Measurements from ENCODE around the gene DERA. TPM values are rescaled to one million over a fixed set of nuclear protein-coding genes. Genes with fewer than 3 reads are reported as not detected.

Gene DERA
- total RNA-seq, 2 experiments from 2014 or later: 24.5 to 28.3 TPM

DNA sequence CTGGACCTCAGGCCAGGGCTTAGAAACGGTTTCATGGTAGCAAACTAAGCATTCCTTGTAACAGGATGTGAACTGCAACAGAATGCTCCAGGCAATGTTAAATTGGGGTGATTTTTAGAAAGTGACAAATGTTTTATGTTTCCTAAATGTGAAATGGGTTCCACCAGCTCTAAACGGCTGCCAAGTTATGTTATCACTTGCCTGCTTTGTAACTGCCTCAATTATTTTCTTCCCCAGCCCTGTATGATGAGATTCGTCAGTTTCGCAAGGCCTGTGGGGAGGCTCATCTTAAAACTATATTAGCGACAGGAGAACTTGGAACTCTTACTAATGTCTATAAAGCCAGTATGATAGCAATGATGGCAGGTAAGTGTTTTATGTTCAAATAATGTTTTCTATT is 70.9 kb downstream of the DERA start:
- intact Hi-C loops (cut with micrococcal nuclease): no loop called here
- Mint-ChIP-seq H3K4me3 (no peak overlapping the region), H3K9me3 (no peaks in the 10 kb centered on the region), H3K4me1 (ENCODE audit: low read depth) (no peaks in the 10 kb centered on the region), H3K36me3 (ENCODE audit: low read depth) (peaks cover 31% of the 10 kb centered on the region), H3K27ac (no peak overlapping the region), H3K27me3 (no peaks in the 10 kb centered on the region)
- ATAC-seq (no peak), DNase-seq (no peak)
- CTCF ChIA-PET: interaction anchor here (1.3 kb wide), 1 partner anchor 13 kb away, joined by 3 read pairs; no protein-coding TSS in a partner anchor
- POLR2A ChIA-PET: no interaction called here
- TF ChIP-seq, protein P1, sequence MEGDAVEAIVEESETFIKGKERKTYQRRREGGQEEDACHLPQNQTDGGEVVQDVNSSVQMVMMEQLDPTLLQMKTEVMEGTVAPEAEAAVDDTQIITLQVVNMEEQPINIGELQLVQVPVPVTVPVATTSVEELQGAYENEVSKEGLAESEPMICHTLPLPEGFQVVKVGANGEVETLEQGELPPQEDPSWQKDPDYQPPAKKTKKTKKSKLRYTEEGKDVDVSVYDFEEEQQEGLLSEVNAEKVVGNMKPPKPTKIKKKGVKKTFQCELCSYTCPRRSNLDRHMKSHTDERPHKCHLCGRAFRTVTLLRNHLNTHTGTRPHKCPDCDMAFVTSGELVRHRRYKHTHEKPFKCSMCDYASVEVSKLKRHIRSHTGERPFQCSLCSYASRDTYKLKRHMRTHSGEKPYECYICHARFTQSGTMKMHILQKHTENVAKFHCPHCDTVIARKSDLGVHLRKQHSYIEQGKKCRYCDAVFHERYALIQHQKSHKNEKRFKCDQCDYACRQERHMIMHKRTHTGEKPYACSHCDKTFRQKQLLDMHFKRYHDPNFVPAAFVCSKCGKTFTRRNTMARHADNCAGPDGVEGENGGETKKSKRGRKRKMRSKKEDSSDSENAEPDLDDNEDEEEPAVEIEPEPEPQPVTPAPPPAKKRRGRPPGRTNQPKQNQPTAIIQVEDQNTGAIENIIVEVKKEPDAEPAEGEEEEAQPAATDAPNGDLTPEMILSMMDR (IDR thresholded peaks at IDR 0.05): no peak

DNA sequence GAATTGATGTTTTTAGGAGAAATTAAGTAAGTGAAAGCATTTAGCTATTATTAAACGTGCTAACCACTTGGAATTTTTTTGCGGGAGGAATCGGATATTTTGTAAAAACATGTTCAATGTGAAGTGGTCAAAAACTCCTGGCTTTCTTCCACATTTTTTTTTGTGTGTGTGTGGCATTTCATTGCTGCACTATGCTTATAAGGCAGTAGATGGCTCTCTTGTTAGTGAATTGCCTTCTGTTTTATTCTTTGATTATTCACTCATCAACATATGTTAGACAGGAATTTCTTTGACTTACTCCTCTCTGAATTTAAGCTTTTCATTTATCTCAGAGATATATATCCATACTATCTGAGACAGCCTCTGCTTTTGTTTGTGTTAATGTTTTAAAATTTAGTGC is 71.3 kb downstream of the DERA start:
- ATAC-seq: no peak
- TF ChIP-seq, protein P1 (IDR thresholded peaks at IDR 0.05): no peak
- Mint-ChIP-seq H3K27ac (no peak overlapping the region), H3K4me1 (ENCODE audit: low read depth) (no peaks in the 10 kb centered on the region), H3K27me3 (no peaks in the 10 kb centered on the region), H3K4me3 (no peak overlapping the region), H3K36me3 (ENCODE audit: low read depth) (peaks cover 31% of the 10 kb centered on the region), H3K9me3 (no peaks in the 10 kb centered on the region)
- POLR2A ChIA-PET: no interaction called here
- CTCF ChIA-PET: interaction anchor here (1.3 kb wide), 1 partner anchor 13 kb away, joined by 3 read pairs; no protein-coding TSS in a partner anchor
- intact Hi-C loops (cut with micrococcal nuclease): no loop called here
- no peak for DNase-seq

DNA sequence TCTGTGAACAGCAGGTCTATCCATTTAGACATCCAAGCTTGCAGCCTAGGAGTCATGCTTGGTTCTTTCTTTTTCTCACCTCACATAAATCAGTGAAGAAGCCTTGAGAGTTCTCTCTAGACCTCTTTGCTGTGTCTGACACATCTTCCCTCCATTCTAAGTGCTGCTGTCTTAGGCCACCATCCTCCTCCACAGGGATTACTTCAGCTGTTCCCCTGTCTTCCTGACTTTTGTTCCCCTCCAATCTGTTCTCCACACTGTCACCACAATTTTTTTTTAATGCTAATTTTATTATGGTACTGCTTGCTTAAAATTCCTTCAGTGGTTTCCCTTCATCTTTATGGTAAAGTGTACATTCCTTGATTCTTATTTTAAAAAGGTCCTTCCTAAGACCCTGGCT is 71.8 kb downstream of the DERA start:
- ATAC-seq (no peak), DNase-seq (no peak)
- ChIA-PET POLR2A (no interaction called here), CTCF (interaction anchor here (1.3 kb wide), 1 partner anchor 12 kb away, joined by 3 read pairs; no protein-coding TSS in a partner anchor)
- Mint-ChIP-seq H3K4me3 (no peak overlapping the region), H3K27ac (no peak overlapping the region), H3K9me3 (no peaks in the 10 kb centered on the region), H3K27me3 (no peaks in the 10 kb centered on the region), H3K36me3 (ENCODE audit: low read depth) (peaks cover 36% of the 10 kb centered on the region), H3K4me1 (ENCODE audit: low read depth) (no peaks in the 10 kb centered on the region)
- TF ChIP-seq, protein P1 (IDR thresholded peaks at IDR 0.05): no peak
- intact Hi-C loops (cut with micrococcal nuclease): no loop called here

DNA sequence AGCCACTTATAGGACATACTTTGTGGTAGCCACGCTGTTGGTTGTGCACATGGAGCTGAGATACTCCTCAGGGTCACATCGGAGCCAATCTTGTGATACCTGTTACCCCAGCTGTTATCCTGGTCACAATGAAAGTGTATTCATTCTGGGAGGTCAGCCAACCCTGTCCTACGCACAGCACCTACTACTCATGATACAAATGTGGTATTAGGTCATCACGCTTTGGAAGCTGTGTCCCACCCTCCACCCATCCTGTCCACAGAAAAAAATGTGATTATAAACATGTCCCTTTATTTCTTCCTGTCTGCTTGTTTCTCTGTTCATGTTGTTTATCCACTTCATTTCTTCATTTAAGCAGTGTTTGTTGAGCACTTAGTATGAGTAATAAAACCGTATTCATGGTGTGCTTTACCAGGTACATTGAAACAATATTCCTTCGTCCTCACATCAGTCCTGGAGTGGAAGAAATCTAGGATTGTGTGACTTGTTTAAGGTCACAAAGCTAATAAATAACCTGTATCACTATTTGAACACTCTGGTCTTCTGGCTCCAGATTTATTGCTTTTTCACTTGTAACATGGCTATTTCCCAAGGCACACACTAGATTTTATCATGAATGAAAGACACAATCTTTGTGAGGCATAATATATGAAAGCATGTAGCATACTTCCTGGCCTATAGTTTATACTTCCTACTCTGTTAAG is 73.1 kb downstream of the DERA start:
- H3K36me3 Mint-ChIP-seq (ENCODE audit: low read depth): peaks cover 44% of the 10 kb centered on the region
- H3K9me3 Mint-ChIP-seq: no peaks in the 10 kb centered on the region
- H3K27me3 Mint-ChIP-seq: no peaks in the 10 kb centered on the region
- H3K4me3 Mint-ChIP-seq: no peak overlapping the region
- intact Hi-C loops (cut with micrococcal nuclease): no loop called here
- ATAC-seq (no peak), DNase-seq (no peak)
- TF ChIP-seq, protein P1 (IDR thresholded peaks at IDR 0.05): no peak
- ChIA-PET POLR2A (no interaction called here), CTCF (no interaction called here)
- no peak overlapping the region for H3K27ac Mint-ChIP-seq
- no peaks in the 10 kb centered on the region for H3K4me1 Mint-ChIP-seq (ENCODE audit: low read depth)

DNA sequence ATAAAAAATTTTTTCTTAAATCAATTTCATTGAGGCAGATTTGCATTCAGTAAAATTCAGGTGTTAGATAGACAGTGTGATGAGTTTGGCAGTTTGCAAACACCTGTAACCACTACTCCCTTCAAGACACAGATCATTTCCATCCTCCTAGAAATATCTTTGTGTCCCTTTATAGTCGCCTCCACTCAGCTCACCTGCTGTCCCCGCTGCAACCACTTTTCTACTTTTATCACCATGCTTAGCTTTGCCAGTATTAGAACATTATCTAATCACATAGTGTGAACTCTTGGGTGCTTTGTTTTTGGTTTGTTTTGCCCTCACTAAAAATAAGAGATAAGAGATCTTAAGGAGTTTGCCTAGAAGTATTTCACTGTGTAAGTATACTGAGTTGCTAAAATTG is 73.8 kb downstream of the DERA start:
- H3K4me1 Mint-ChIP-seq (ENCODE audit: low read depth): no peaks in the 10 kb centered on the region
- no peak overlapping the region for H3K4me3 Mint-ChIP-seq
- DNase-seq: no peak
- POLR2A ChIA-PET: no interaction called here
- CTCF ChIA-PET: interaction anchor here (1.2 kb wide), 1 partner anchor 92 kb away, joined by 3 read pairs; no protein-coding TSS in a partner anchor
- TF ChIP-seq, protein P1 (IDR thresholded peaks at IDR 0.05): no peak
- intact Hi-C loops (cut with micrococcal nuclease): no loop called here
- no peaks in the 10 kb centered on the region for H3K27me3 Mint-ChIP-seq
- H3K9me3 Mint-ChIP-seq: no peaks in the 10 kb centered on the region
- H3K36me3 Mint-ChIP-seq (ENCODE audit: low read depth): peaks cover 47% of the 10 kb centered on the region
- ATAC-seq: no peak
- H3K27ac Mint-ChIP-seq: no peak overlapping the region
